Putamen (tissue), 1 donor: ENCODE results near the gene TRAPPC4.
"Not testable (repeated sequence)": the region's sequence is repeated elsewhere in the genome, so short reads cannot be mapped to it uniquely, and the experiment has no call there.

ENCODE experiments used
- DNase-seq: peaks from one replicate; pipeline ENCODE4 v3.0.0-alpha.2; 2016; ENCODE audit warnings: low spot score

Gene TRAPPC4

DNA sequence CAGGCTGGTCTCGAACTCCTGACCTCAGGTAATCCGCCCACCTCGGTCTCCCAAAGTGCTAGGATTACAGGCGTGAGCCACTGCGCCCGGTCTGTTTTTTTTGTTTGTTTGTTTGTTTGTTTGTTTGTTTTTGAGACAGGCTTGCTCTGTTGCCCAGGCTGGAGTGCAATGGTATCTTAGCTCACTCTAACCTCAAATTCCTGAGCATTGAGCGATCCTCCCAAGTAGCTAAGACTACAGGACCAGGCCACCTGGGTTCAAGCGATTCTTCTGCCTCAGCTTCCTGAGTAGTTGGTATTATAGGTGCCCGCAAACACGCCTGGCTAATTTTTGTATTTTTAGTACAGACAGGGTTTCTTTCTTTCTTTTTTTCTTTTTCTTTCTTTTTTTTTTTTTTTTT is 14.9 kb downstream of the TRAPPC4 start:
- not testable (repeated sequence) for DNase-seq

DNA sequence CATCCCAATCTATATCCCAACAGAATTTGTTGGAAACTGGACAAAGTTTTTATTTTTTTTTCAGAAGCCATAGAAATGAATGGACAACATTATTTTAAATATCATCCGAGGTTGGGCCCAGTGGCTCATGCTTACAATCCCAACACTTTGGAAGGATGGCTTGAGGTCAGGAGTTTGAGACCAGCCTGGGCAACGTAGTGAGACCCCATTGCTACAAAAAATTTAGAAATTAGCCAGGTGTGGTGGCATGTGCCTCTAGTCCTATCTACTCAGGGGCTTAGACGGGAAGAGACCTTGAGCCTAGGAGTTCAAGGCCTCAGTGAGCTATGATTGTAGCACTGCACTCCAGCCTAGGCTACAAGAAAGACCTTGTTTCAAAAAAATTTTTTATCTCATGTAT is 16.2 kb downstream of the TRAPPC4 start:
- DNase-seq: no peak

DNA sequence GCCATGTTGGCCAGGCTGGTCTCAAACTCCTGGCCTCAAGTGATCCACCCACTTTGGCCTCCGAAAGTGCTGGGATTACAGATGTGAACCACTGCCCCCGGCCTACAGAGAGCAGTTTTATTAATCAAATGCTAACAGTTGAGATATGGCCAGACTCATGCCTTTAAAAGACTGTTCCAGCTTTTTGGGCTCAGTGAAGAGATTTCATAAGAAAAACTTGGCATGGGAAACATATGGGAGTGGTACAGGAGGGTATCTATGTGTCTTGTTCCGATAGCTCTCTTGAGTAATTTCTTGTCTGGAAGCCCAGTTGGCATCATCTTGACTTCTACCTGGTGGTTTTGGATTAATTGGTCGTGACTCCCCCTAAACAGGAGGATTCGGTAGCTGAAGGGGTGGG is 20.3 kb downstream of the TRAPPC4 start:
- DNase-seq: no peak

DNA sequence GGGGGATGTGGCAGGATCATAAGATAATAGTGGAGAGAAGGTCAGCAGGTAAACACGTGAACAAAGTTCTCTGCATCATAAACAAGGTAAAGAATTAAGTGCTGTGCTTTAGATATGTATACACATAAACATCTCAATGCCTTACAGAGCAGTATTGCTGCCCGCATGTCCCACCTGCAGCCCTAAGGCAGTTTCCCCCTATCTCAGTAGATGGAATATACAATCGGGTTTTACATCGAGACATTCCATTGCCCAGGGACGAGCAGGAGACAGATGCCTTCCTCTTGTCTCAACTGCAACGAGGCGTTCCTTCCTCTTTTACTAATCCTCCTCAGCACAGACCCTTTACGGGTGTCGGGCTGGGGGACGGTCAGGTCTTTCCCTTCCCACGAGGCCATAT is 20.9 kb downstream of the TRAPPC4 start:
- not testable (repeated sequence) for DNase-seq

DNA sequence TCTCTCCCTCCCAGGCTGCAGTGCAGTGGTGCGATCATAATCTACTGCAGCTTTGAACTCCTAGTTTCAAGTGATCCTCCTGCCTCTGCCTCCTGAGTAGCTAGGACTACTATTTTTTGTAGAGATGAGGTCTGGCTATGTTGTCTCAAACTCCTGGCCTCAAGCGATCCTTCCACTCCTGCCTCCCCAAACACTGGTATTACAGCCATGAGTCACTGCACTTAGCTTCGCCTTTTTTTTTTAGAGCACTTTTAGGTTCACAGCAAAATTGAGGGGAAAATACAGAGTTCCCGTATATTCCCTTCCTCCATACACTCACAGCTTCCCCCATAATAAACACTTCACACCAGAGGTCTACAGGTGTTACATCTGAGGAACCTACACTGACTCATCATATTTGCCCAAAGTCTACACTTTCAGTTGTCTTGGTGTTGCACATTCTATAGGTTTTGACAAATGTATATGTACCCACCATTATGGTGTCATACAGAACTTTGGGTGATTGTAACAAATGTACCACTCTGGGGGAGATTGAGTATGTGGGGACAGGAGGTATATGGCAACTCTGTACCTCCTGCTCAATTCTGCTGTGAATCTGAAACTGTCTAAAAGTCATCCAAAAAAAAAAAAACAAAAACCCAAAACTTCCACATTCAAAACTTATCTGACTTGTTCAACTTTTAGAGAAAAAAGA is 23.4 kb downstream of the TRAPPC4 start:
- DNase-seq: no peak

DNA sequence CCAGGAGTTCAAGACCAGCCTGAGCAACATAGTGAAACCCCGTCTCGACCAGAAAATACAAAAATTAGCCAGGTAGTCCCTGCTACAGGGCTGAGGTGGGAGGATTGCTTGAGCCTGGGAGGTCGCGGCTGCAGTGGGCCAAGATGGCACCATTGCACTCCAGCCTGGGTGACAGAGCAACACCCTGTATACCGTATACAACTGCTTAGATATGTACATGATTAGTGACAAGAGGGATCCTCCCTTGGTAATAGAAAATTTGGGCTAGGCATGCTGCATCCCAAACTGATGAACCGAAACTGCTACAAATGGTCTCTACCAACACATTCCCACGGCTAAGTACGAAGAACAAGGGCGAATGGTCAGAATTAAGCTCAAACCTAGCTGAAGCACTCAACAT is 24.4 kb downstream of the TRAPPC4 start:
- DNase-seq: no peak

DNA sequence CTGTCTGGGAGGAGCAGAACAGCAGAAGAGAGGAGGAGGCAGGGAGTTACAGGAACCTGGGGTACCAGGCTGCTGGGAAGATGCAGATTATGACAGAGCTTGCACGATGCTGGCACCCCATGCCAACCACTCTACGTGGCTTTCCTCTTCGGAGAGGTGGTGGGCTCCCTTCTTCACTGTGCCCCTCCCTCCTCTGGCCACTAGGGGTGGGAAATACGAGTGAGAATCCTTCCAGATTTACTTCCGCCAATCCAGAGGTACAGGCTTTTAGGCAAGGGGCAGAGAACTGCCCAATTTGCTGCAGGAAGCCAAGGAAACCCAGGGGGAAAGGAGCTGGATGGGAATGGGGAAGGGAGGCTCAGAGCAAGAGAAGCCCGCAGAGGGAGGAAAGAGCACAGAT is 26.1 kb downstream of the TRAPPC4 start:
- no peak for DNase-seq

DNA sequence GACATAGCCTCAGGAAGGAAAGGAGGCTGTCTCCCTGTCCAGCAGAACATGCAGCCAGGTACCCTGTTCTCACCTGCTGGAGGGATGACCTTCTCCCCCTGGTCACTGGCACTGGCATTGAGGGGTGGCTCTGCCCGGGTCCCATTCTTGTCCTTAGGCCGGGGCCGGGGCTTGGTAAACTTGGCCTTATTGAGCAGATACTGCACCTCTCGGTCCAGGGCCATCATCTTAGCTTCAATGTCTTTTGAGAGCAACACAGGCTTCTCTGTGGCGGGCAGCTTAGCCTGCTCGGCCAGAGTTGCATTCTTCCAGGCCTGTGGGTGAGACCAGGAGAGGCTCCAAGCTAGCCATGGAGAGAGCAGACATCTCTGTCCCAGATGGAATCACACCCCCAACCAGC is 27.9 kb downstream of the TRAPPC4 start:
- DNase-seq: no peak

DNA sequence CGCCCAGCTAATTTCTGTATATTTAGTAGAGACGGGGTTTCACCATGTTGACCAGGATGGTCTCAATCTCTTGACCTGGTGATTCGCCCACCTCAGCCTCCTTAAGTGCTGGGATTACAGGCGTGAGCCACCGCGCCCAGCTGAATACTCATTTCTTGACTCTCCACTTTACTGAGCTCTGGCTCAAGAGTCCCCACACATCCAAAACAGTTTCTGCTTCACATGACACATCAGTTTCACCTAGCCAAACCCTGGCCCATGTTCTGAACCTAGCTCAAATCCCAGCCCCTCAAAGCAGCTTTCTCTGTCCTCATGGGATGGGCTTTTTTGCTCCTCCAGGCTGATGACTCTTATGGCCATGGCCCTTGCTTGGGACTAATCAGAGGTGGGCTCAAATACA is 28.6 kb downstream of the TRAPPC4 start:
- no peak for DNase-seq

DNA sequence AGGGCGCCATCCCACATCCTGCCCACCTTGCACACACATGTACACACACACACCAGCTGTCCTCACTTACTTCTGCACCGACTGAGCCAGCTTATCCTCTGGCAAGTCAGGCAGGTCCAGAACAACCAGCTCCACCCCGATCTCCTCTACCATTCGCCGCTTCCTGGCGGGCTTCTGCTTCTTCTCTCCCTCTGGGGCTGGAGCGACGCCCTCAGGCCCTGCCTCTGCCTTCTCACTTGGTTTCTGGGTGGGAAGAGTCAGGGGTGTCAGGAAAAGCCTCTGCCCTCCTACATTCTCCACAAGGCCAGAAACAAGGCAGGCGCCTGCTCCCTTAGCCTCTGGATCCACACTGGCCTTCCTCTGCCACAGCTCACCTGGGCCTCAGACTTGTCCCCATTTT is 30.1 kb downstream of the TRAPPC4 start:
- no peak for DNase-seq

DNA sequence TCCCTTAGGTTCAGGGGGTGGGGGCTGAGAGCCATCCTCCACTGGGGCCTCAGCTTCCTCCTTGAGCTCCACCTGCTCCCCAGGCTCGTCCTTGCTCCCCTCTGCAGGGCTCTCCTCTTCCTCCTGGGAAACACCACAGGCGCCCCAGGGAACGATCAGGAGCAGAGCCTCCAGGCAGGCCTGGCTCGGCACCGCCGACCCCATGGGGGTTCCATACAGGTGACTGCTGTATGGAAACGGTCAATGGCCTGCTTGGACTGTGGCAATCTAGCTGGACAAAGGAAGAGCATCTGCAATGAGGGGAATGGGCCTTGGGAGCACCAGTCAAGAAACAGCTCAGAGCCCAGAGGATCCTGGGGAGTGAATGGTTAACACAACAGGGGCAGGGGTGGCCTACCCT is 30.5 kb downstream of the TRAPPC4 start:
- no peak for DNase-seq

DNA sequence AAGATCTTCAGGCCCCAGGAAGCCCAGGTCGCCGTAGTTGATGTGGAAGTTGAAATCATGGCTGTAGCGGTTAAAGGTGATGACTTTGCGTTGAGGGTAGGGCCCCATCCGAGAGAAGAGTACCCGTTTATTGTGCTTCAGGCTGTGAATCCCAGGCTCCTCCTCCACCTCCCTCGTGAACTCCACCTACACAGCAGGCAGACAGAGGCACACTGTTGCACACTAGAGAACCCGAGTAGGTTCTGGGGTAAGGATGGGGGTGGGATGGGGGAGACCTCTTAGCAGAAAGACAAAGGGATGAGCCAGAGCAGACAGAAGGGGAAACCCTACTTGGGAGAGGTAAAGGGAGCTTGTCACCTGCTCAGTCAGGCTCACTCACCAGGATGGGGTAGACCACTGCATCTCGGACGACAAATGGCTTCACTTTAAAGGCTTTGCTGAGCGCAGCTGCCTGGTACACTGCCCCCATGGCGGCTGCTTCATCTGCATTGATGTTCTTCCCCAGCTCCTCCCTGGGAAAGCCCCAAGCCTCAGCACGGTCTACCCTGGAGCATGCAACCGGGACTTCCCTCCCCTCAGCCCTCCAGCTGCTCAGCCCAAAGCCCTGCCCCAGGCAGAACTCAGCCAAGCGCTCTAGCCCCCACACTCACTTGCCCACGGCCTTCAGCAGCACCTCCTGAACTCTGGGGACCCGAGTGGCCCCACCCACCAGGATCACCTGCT is 33.0 kb downstream of the TRAPPC4 start:
- no peak for DNase-seq

DNA sequence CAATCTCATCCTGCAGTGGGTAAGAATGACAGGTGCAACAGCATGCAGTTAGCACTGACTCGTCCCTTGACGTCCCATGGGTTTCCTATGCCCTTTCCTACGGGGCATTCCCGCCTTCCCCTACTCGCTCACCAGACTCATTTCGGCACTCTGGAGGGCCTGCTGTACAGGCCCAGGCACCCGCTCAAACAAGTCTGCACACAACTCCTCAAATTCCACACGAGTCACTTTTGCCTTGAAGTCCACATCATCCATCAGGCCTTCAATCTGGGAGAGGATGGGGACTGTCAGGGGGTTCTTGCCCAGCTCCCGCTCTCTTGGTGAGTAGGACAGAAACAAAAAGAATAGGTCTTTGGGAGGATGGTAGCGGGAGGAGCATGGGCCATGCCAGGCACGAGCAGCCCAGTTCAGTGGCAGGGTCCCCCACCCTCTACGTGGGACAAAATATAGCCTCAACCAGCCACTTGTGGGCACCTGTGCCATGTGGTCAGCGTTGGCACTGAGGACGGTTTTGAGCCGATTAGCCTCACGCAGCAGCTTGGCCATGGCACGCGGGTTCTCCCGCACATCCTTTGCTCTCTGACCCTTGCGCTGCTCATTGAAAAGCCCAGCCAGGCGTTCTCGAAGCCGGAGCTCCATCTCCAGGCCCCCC is 33.7 kb downstream of the TRAPPC4 start:
- no peak for DNase-seq

DNA sequence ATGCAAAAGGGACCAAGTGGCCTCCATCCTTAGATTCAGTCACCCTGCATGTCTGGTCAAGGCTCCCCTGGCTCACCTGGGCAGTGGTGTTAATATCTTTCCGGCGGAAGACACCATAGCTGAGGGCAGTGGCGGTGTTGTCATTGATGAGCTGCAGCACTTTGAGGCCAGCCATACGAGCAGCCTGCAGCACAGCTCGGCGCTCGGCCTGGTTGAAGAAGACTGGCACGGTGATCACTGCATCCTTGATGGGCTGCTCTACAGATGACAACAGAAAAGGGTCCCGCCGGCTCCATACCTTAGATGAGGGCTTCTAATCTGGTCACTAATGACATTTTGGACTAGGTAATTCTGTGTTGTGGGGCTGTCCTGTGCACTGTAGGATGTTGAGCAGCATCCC is 35.9 kb downstream of the TRAPPC4 start:
- DNase-seq: no peak

DNA sequence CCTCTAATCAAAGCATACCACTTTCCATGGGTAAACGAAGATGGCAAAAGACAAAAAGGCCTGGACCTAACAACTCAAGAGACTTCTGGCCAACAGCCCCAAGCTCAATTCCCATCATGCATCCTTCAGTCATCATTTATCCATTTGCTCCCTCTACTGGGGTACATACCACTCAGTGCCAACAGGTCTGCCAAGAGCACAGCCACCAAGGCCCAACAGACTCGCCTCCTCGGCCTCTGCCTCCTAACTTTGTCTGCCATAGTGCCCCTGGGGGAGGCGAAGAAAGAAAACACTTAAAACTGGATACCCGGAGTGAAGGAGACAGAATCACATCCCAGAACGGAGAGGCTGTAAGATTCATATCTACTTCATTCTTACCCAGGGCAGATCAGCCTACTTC is 37.3 kb downstream of the TRAPPC4 start:
- no peak for DNase-seq

DNA sequence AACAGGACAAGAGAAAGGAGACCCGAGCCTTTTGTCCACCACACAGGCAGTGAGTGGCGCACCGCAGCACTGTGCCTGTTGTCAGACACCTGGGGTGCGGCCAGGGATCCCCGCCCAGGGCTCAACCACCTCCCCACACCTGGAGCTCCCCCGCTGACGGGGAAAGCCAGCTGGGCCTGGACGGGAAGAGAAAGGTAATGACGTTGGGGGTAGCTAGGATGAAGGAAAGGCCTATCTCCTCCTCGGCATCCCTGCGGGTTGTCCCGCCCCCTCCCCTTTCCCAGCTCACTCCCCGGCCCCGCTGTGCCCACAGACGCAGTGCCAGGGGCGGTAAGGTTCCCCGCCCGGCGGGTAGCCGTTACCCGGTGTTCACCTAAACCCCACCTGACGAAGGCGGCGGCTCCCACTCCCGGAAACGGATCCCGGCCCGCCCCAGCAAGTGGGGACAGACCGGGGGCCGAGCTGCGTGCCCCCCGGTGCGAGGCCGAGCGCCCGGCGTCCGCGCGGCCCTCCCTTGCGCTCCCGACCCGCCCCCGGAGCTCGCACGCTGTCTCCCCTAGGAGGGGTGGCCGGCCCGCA is 37.9 kb downstream of the TRAPPC4 start:
- no peak for DNase-seq

DNA sequence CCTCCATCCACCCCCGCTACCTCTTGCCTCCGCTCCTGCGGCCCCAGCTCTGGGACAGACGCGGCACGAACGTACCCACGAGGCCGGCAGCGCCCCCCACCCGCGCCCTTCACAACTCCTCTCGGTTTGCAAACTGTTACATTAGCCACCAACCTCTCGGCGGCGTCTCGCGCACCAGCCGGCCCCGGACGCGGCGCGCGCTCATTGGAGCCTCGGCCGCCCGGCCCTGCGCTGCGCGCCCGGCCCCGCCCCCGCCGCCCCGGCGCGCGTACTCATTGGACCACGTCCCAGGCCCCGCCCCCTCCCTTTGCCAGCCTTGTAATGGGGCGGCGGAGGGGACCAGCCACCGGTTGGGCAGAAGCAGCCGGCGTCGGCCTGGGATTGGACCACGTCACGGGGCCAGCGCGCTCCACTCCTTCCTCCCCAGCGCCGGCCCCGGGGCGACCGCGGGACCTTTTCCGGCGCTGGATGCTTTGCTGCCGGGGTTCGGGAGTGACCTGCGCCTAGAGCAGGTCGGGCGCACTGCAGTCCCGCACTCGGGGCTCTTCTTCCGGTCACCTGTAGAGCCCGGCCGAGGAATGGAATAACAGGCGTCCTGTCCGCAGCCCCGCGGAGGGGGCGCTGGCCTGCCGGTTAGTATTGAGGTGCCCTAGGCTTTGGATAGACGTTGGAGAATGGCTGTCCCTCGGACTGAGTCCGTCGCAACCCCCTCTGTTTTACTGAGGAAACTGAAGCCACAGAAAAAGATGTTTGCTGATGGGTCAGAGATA is 38.6 kb downstream of the TRAPPC4 start, which contains the start of gene HYOU1:
TSS of gene HYOU1 (minus strand) at position 206 of the 770 bp plus-strand sequence. CDS start 1,045 bp downstream, outside the sequence.
- peak; percentile 95 for DNase-seq

DNA sequence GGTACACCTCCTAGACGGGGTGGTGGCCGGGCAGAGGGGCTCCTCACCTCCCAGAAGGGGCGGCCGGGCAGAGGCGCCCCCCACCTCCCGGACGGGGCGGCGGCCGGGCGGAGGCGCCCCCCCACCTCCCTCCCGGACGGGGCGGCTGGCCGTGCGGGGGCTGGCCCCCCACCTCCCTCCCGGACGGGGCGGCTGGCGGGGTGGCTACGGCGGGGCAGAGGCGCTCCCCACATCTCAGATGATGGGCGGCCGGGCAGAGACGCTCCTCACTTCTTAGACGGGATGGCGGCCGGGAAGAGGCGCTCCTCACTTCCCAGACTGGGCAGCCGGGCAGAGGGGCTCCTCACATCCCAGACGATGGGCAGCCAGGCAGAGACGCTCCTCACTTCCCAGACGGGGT is 40.6 kb downstream of the TRAPPC4 start:
- DNase-seq: not testable (repeated sequence)

DNA sequence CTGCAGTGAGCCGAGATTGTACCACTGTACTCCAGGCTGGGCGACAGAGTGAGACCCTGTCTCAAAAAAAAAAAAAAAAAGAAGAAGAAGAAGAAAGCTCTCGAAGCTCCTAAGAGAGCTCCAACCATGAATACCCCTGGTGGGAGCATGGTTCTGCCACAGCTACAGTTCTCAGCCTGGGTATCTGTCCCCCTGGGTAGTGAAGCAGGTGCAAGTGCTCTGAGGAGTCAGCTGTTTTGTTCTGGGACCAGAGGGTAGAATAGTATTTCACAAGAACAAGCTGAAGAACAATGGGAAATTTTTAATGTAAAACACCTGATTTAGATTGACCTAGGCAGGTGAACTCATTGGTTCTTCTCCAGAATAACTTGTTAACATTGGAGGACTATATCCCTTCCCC is 42.7 kb downstream of the TRAPPC4 start:
- no peak for DNase-seq

DNA sequence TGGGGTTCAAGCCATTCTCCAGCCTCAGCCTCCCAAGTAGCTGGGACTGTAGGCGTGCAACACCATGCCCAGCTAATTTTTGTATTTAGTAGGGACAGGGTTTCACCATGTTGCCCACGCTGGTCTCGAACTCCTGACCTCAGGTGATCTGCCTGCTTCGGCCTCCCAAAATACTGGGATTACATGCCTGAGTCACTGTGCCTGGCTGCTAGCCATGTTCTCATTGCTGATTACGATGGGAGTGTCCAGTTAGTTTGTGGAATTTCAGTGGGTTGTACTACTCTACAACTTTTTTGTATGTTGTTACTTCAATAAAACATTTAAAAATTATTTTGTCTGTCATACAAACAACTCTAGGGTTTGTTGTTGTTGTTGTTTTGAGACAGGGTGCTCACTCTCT is 44.2 kb downstream of the TRAPPC4 start:
- no peak for DNase-seq

DNA sequence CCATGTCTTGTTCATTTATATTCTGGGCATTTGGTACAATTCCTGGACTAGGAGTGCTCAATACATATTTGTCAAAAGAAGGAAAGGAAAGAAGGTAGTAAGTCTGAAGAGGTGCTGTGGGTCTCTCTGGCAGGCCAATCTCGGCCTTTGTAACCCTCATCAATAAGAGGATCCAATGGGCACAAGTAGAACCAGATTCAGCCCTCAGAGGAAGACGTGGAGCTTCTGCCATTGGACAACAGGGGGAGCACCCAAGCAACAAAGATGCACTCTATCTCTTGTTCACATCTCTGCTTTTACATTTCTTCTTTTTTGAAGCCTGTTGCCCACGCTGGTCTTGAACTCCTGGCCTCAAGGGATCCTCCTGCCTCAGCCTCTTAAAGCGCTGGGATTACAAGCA is 46.8 kb downstream of the TRAPPC4 start:
- DNase-seq: no peak
